Lower leg skin (tissue), 3 donors: ENCODE data around the gene PPP1R13B.

Experiments
- POLR2A ChIP-seq, 2 donors: fragments of 450-650 bp; IDR thresholded peaks; one replicate each; pipeline ENCODE4 v1.6.1; 2016 to 2017; ENCODE audit warnings: antibody characterized with exemption in 2 of 2, mild to moderate bottlenecking in 1 of 2, moderate library complexity in 1 of 2
- TF ChIP-seq, protein P1 (sequence below), 3 donors: fragments of 450-650 bp; IDR thresholded peaks; one replicate each; pipeline ENCODE4 v1.5.1; 2016; ENCODE audit warnings: antibody characterized with exemption in 3 of 3, mild to moderate bottlenecking in 3 of 3, moderate library complexity in 2 of 3

DNA sequence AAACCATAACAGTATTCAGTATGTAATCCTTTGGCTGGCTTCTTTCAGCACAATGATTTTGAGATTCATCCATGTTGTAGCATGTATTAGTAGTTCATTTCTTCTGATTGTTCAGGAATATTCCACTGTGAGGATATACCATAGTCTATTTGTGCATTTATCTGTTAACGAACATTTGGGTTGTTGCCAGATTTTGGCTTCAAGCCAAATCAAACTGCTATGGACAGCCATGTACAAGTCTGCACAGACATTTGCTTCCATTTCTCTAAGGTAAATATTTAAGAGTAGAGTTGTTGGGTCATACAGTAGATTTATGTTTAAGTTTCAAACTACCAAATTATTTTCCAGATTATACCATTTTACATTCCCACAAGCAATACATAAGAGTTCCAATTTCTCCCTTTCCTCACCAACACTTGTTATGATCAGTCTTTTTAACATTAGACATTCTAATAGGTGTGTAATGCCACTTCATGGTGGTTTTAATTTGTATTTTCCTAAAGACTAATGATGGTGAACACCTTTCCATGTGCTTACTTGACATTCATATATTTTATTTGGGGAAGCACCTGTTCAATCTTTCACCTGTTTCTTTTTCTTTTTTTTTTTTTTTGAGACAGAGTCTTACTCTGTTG lies 75.2 kb downstream of the PPP1R13B start:
- TF ChIP-seq, protein P1, sequence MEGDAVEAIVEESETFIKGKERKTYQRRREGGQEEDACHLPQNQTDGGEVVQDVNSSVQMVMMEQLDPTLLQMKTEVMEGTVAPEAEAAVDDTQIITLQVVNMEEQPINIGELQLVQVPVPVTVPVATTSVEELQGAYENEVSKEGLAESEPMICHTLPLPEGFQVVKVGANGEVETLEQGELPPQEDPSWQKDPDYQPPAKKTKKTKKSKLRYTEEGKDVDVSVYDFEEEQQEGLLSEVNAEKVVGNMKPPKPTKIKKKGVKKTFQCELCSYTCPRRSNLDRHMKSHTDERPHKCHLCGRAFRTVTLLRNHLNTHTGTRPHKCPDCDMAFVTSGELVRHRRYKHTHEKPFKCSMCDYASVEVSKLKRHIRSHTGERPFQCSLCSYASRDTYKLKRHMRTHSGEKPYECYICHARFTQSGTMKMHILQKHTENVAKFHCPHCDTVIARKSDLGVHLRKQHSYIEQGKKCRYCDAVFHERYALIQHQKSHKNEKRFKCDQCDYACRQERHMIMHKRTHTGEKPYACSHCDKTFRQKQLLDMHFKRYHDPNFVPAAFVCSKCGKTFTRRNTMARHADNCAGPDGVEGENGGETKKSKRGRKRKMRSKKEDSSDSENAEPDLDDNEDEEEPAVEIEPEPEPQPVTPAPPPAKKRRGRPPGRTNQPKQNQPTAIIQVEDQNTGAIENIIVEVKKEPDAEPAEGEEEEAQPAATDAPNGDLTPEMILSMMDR (IDR thresholded peaks at IDR 0.05): no peak
- TF ChIP-seq POLR2A (IDR thresholded peaks at IDR 0.05): no peak
